AG08396 (cell line): ENCODE measurements around the gene ADAM33.

Experiments
- DNase-seq: peaks from one replicate; pipeline ENCODE4 v3.0.0; 2012; ENCODE audit warnings: low spot score, mixed read lengths

Gene ADAM33

GRCh38 chr20:3646651-3647050 lies 35.2 kb downstream of the ADAM33 start:
- DNase-seq = no peak

GRCh38 chr20:3646067-3646440 lies 35.8 kb downstream of the ADAM33 start:
- DNase-seq = no peak

GRCh38 chr20:3645309-3646066 lies 36.3 kb downstream of the ADAM33 start:
- no peak for DNase-seq

GRCh38 chr20:3640259-3640658 lies 41.6 kb downstream of the ADAM33 start:
- DNase-seq = no peak

- DNase-seq = no peak
Observed at GRCh38 chr20:3635346-3635745, 46.5 kb downstream of the ADAM33 start.

GRCh38 chr20:3633913-3634478 lies 47.8 kb downstream of the ADAM33 start:
- no peak for DNase-seq

- no peak for DNase-seq
Observed at GRCh38 chr20:3632311-3633004, 49.4 kb downstream of the ADAM33 start.

GRCh38 chr20:3631534-3631933 lies 50.3 kb downstream of the ADAM33 start:
- DNase-seq = no peak

- DNase-seq = no peak
Observed at GRCh38 chr20:3630429-3630828, 51.4 kb downstream of the ADAM33 start.

GRCh38 chr20:3629893-3630292 lies 51.9 kb downstream of the ADAM33 start:
- DNase-seq = no peak

GRCh38 chr20:3628502-3629314 lies 53.1 kb downstream of the ADAM33 start:
- no peak for DNase-seq

- DNase-seq = no peak
Observed at GRCh38 chr20:3627476-3627875, 54.3 kb downstream of the ADAM33 start.

- DNase-seq = no peak
Observed at GRCh38 chr20:3622406-3622805, 59.4 kb downstream of the ADAM33 start.

GRCh38 chr20:3621111-3621510 lies 60.7 kb downstream of the ADAM33 start:
- DNase-seq = no peak
